ENCODE measurements around the gene HHATL.

Gene HHATL

DNA sequence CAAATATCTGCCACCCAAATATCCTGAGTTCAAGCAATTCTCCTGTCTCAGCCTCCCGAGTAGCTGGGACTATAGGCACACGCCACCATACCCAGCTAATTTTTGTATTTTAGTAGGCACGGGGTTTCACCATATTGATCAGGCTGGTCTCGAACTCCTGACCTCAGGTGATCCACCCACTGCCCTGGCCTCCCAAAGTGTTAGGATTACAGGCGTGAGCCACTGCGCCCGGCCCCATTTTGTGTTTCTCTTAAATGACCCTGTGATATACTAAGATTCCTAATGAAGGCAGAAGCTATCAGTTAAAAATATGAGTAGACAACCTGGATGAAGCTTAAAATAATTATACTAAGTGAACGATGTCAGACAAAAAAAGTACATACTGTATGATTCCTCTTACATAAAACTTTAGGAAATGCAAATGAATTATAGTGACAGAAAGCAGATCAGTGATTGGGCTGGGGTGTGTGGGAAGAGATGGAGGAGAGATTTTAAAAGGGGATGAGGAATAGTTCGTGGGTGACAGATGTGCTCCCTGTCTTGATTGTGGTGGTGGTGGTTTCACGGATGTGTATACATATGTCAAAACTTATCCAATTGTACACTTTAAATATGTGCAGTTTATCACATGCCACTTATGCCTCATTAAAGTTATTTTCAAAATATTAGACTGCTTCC is 21.1 kb downstream of the HHATL start:
- no peak for DNase-seq

DNA sequence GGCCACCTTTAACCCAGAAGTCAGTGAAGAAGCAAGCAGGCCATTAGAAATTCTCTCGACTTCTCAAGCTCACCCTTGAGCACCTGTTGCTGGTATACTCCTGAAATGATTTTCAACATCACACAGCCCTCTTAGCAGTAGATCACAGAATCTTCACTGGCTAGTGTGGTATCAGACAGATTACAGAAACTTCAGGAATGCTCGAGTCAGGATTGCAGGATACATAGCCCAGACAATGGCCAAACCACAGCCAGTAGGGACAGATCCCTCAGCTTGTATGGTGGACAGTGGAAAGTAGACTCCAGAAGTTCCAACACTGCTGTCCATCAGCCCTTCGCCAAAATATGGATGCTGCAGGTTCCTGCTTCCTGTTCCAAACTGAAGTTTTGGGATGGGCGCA is 21.8 kb downstream of the HHATL start:
- no peak for DNase-seq

DNA sequence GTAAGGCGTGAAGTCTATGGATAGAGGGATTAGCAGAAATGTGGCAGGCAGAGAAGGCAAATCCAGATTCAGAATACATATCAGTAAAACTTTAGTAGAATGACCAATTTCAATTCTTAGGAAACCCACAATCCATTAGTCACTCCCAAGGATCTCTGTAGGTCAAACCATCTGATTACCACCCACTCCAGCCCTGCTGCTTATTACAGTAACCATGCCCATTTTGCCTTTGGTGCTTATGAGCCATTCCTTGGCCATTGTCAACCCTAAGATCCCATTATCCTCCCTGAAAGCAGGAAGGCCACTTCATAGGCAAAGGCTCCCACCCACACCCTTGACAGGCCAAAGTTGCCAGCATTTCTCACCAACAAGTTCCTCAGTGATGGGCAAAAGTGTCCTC is 22.3 kb downstream of the HHATL start:
- no peak for DNase-seq

DNA sequence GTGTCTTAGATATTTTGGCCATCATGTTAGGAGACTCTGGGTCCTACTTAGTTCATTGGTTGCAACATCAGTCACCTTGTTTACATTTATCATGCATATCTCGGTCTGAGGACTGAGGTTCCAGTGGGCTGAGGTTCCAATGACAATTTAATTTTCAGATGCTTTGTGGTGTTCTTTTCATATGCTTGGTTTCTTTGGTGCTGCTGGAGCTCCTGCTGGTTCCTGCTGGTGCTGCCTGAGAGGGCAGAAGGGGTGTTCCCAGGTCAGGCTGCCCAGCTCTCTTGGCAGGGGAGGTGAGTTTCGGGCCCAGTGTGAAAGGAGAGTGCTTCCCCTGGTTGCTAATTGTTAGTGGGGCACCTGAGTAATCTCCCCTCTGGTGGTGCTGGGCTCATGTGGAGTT is 24.2 kb downstream of the HHATL start:
- no peak for DNase-seq

DNA sequence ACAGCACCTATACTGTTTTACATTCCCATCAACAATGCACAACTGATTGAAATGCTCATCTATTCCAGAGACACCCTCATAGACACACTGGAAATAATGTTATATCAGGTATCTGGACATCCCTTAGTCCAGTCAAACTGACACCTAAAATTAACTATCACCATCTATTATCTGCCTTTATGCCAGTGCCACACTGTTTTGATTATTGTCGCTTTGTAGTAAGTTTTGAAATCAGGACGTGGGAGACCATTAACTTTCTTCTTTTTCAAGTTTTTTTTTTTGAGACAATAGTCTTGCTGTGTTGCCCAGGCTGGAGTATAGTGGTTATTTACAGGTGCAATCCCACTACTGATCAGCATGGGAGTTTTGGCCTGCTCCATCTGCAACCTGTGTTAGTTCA is 26.7 kb downstream of the HHATL start:
- DNase-seq: no peak

DNA sequence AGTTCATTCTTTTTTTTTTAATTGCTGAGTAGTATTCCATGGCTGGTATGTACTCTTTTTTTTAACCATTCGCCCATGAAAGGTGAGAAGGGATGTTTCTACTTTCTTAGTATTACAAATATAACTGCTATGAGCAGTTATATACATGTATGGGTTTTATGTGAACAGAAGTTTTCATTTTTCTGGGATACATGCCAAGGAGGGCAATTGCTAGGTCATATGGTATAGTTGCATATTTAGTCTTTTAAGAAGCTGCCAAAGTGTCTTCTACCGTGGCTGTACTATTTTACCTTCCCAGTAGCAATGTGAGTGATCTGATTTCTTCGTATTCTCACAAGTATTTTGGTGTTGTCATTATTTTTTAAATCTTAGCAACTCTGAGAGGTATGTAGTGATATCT is 28.5 kb downstream of the HHATL start:
- no peak for DNase-seq

DNA sequence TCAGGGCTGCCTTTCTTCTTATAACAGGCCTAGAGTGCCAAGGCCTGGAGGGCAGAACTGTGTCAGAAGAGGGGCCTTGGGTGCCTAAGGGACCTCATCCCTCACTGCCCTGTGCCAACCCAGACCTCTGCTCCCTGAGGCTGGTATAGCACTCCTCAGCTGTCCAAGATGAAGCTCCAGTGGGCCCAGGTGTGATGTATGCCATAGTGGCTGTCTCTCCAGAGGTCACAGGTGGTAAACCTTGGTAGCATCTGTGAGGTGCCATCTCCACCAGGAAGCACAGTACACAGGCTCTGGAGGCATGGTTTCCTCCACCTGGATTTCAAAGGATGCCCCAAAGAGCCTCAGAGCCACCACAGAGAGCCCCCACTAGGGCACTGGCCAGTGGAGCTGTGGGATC is 29.5 kb downstream of the HHATL start:
- no peak for DNase-seq

DNA sequence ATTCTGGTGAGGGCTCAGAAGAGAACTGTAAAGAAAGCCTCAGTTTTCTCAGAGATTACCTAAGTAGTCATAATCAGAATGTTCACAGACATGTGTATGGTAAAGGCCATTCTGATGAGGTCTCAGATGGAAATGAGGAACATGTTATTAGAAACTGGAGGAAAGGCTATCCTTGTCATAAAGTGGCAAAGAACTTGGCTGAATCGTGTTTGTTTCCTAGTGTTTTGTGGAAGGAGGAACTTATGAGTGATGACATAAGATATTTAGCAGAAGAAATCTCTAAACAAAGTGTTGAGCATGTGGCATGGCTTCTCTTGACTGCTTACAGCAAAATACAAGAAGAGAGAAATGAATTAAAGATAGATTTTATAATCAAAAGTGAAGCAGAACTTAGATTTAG is 30.1 kb downstream of the HHATL start:
- DNase-seq: no peak

DNA sequence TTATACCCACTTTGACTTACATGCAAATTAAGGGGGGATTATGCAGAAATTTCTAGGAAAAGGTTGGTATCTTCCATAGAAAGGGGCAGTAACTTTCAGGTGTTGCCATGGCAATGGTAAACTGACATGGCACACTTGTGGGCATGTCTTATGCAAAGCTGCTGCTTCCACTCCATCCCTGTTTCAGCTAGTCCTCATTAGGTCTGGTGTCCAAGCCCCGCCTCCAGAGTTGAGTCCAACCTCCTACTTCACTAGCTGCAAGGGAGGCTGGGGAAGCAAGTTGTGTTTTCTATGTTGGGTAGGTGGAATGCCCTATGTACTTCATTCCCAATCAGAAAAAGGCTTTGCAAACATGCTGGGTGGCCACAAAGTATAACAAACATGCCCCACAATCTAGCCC is 31.9 kb downstream of the HHATL start:
- DNase-seq: no peak

DNA sequence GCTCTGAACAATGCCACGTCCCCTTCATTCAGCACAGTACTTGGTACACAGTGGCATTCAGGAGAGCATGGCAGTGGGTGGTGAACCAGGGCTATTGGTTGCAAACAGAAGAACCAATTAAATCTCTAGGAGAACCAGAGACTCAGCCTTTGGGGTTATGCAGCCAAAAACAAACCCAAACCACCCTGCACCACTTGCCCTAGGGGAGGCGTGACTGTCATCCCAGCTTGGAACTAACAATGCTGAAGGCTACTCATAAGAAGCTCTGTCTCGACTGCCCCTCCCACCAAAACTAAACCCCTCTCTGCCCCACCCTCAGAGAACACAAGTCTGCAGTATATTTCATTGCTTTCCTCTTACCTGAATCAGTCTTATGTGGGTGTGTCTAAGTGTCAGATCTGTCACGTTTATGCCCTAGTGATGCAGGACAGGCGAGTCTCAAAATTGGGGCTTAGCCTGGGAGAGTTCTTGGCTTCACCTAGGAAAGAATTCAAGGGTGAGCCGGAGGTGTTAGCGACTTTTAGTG is 32.5 kb downstream of the HHATL start:
- no peak for DNase-seq

DNA sequence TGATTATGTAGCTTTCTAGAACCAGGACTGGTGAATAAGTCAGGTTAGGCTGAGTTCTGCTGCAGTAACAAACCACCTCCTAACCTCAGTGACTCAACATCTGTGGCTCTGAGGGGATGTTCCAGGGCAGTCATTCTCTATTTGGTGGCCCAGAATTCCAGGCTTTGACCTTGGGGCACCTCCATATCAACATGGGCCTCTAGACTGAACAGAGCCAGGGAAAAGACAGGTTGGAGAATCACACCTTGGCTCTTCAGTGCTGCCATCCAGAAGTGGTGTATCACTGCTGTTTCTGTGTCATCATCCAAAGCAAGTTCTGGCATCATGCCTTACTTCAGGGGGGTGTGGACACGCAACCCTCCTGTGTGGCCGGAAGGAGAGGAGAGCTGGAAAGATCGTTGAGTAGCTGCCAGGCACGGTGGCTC is 33.8 kb downstream of the HHATL start:
- DNase-seq: no peak

DNA sequence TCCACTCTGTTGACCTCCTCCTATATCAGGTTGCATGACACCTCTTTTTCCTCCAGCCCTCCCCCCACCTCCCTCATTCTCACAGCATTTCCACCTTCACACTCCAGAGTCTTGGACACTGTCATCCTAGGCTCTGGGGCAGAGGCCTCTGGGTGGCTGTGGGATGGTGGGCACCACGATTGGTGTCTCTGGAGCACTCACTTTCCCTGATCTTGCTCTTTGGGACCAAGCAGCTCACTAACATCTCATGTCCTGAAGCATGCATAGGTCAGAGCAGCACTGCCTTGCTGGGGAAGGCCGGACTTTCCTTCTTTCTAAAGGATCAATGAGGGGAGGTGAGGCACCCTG is 34.2 kb downstream of the HHATL start:
- DNase-seq: no peak

DNA sequence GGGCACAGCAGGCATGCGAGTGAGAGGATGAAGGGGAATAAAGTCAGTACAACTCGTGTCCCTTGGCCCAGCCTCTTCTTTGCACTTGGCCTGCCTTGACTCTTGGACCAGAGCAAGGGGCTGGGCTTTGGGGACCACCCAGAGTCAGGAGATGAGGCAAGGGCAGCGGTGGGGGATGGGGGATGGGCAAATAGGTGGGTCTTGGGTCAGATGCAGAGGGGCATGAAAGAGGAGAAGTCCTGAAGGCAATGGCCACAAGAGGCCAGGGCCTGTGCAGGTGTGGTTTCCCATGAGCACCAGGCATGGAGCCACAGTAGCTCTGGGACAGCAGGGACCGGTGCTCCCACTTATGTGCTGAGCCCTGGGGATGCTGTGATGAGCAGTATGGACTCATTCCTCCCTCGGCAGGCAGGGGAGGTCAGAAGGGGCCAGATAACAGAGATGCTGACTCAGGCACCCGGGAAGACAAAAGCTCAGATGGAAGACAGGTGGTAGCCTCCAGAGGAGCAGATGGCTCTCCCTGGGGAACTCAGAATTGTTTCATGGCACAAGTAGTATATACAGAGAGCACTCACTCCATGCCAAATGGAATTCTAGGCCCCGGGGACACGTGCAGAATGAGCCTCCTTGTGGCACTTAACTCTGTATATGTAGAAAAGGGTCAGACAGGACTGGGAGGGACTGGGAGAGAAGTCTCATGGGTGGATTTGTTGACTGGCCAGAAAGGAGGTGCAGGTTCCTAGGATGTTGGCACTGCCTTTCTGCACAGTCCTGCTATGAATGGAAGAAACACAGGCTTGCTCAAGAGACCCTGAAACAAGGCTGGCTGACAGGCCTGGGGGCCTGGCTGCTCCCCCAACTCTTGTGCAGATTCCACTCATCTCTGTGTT is 34.8 kb downstream of the HHATL start:
- DNase-seq: peak; percentile 59

DNA sequence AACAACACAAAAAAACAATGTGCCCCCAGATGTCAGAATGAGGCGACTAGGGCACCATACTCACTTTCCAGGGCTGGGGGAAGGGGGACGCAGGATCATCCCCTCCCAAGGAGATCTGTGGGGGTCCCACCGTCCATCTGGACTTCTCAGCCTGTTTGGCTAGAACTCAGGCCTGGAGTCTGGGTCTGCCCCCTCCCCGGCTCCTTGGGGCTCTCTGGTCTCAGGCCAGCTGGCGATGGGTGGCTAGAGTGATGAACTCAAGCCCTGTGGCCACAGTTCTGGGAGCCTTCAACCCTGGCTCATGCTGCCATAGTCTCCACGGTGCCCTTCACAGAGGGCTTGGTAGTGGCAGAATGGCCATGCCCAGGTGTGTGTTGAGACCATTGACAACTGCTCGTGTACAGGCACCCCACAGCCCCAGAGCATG is 35.5 kb downstream of the HHATL start:
- no peak for DNase-seq

DNA sequence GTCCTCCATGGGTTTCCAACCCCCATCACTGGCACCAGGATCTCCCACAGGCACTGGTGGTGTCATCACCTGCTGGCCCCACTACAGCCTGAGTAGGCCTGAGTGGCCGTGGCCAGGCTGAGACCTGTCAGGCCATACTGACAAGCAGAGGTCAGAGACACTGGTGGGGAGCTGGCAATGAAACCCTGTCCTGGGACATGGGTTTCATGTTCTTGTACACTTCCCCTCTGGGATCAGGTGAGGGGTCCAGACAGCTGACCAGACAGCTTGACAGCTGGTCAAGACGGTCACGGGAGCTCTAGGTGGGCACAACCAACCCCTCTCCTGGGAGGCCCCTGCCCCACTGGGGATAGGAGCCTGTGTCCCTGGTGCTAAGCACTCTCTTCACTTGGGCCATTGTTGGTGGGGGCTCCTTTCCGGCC is 36.0 kb downstream of the HHATL start:
- no peak for DNase-seq

DNA sequence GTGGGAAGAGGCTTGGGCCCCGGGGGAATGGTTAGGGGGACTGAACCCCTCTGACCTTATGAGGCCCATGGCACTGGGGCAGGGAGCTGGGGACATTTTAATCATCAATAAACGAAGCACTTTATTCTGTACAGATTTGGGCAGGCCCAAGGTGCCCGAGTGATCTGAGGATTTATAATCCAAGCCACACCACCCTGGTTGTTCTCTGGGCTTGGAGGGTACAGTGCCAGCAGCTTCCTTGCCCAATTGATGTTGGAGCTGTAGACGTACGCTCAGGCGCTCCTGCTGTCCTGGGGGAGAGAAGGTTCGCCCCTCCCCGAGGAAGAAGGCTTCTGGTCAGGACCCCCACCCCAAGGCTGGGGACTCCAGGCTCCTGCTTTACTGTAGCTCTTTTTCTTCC is 36.6 kb downstream of the HHATL start:
- DNase-seq: no peak

DNA sequence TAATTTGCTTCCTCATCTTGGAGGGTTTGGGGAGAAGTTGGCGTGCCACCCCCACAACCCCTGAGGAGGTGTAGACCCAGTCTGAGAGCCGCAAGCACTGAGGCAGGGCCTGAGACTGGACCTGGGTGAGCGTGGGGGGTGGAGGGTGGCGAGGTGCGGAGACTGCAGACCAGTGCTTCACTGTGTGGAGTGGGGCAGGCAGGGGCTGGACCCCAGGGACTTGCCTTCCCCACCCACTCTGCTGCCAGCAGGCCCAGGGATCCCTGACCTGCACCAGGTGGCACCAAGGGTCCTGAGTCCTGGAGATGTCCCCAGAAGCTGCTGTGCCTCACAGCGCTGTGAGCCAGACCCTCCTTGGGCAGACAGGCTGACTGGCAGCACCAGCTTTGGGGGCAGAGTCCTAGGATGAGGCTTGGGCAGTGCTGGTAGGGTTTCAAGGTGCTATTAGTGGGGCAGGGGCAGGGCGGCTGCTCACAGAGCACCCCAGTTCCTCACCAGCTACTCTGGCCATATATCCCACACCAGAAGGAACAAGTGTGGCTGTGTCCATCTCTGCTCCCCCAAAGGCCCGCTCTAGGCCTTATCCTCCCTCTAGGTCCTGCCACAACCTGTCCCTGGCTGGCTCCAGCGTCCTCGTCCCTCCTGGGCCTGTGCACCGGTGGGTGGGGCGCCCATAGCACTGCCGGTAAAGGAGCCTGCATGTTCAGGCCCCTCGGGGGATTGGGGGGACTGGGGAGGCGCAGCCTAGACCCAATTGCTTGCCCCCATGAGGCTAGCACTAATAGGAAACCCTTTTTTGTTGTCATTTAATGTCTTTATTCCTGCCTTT is 37.3 kb downstream of the HHATL start:
- DNase-seq: no peak

DNA sequence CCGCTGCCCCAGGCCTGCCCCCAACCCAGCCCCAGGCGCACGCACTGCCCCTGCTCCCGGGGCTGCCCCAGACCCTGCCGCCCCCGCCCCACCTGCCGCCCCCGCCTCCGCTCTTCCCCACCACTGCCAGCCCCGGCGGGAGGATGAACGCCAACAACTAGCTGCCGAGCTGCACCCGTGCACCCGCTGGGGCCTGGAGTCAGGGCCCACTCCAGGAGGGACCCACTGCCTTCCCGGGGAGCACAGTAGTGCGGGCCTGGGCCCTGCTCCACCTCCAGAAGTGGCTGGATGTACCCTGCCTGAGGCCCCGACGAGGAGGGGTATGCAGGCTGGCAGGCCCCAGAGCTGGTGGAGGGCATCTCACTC is 38.2 kb downstream of the HHATL start:
- no peak for DNase-seq

DNA sequence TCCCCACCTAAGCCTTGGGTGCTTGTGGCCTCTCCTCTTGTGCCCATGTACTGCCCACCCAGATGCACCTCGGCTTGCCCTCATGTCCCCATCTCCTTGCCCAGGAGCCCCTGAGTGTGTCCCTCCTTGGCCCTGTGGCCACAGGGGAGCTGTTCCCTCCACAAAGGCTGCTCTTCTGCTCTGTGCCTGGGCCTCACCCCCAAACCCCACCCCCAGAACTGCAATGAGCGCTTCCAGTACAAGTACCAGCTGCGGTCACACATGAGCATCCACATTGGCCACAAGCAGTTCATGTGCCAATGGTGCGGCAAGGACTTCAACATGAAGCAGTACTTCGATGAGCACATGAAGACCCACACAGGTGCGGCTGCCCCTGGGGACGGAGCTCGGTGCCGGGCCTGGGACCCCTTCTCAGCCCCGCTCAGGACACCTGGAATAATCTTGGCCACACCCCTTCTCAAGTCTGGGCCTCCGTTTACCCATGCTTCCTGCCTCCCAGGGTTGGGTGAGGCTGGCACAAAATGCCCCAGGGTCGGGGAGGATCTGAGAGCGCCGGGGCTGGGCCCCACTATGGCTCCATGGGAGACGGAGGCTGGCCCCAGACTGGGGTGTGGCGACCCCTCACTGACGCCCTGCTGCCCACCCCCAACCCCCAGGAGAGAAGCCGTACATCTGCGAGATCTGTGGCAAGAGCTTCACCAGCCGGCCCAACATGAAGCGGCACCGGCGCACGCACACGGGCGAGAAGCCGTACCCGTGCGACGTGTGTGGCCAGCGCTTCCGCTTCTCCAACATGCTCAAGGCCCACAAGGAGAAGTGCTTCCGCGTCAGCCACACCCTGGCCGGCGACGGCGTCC is 38.8 kb downstream of the HHATL start:
- no peak for DNase-seq

DNA sequence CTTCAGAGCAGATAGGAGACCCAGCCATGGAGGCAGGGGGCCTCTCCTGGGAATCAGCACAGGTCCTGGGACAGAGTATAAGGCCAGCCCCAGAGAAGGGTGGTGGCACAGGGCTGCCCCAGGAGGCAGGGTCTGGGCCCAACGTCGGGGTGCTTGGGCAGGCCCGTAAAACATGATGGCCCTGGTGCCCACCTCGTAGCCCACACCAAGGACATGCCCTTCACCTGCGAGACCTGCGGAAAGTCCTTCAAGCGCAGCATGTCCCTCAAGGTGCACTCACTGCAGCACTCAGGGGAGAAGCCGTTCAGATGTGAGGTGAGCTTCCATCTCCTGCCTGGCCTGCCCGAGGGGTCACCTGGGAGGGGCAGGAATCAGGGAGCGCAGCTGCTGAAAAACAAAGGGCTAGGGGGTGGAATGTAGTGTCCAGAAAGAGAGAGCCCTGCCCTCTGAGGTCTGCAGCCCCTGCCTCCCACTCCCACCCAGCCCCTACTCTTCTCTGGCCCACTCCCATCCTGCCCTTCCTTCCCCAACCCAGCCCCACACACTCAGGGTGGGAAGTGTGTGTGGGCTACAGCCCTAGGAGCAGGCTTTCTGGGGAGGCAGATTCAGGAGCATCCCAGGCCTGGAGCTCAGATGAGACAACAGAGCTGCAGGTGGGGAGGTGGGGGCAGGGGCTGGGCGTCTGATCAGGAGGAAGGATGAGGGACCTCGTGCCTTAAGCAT is 39.6 kb downstream of the HHATL start:
- DNase-seq: no peak

DNA sequence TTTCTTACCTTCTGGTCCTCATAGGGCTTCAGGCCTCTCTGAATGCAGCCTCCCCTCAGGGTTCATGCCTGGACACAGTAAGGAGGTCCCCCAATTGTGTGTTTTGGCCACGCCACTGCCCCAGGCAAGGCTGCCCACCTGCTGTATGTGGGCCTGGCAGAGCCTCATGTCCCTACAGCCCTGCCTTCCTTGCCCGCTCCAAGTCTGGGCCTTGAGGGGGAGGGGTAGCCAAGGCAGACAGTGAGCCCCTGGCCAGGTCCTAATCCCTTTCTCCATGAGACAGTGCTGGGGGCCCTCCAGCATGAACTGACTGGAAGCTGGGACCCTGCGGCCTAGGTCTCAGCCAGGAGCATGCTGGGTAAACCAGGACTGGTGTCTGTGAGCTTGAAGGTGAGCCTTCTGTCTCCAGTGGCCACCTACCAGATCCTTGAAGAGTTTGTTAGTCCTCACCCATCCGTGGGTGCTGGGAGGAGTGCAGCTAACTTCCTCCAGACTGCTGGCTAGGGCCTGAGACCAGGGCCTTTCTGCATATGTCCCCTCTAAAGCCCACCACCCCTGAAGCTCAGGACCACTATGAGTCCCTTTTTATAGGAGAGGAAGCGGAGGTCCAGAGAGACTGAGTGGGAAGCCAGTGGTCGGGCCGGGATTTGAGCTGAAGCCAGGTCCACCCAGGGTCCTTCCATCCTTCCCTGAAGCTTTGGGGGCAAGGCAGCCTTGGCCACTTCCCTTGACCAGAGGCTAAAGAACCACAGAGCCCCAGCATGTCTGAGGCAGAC is 40.4 kb downstream of the HHATL start:
- no peak for DNase-seq
